GM12878 (cell line): ENCODE data around the gene RGSL1. TPM values are rescaled to one million over a fixed set of nuclear protein-coding genes. Genes with fewer than 3 reads are reported as not detected.

Source experiments
- ATAC-seq: fragments of 200-7000 bp; cut with Tn5 transposase; 3 replicates; pipeline ENCODE4 v1.9.1; 2020; ENCODE audit warnings: mild to moderate bottlenecking, moderate library complexity
- BruUV-seq: library from RNA; stranded (reverse); fragments of 400-500 nt; replicated peaks from 2 replicates; lab custom pipeline; 2021; lab: Mats Ljungman, UMichigan
- CTCF ChIA-PET: fragments of 300-600 bp; sonication (Branson Sonifier 250); formaldehyde crosslinking; extraction: SDS; loops from one replicate; lab custom pipeline; 2021; ENCODE audit warnings: inconsistent platforms; lab: Yijun Ruan, JAX
- POLR2A ChIA-PET: fragments of 350-600 bp; formaldehyde crosslinking; extraction: SDS; loops from one replicate; lab custom pipeline; 2021; ENCODE audit warnings: inconsistent platforms; lab: Charles Lee
- RAD21 ChIA-PET: fragments of 300-600 bp; sonication (Branson Sonifier 250); formaldehyde crosslinking; loops from one replicate; lab custom pipeline; 2023; ENCODE audit warnings: antibody characterized with exemption; ENCODE audit not compliant: unreplicated experiment; lab: Charles Lee
- SMC1A ChIA-PET: fragments of 300-600 bp; sonication (Branson Sonifier 250); formaldehyde crosslinking; loops from one replicate; lab custom pipeline; 2023; ENCODE audit not compliant: unreplicated experiment, uncharacterized antibody; lab: Charles Lee
- DNase-seq: peaks from one replicate; pipeline ENCODE4 v3.0.0-alpha.2; 2011; ENCODE audit warnings: low read depth, low spot score
- FAIRE-seq: peaks from 3 replicates; lab custom pipeline; 2011; peaks lifted over from hg19 to GRCh38; lab: Jason Lieb, UNC
- H2AFZ ChIP-seq: 2 replicates; pipeline ENCODE4 v1.6.0; 2011; ENCODE audit warnings: low read depth, low read length, control low read depth; ENCODE audit not compliant: control insufficient read depth
- H3K27ac ChIP-seq: 2 replicates; pipeline ENCODE4 v1.5.1; 2011; ENCODE audit warnings: control low read depth; ENCODE audit not compliant: control insufficient read depth, insufficient read depth
- H3K27me3 ChIP-seq, 2 experiments: replicated peaks in 1 of 2; 2 replicates each; pipeline versions ENCODE4 v1.6.0 to v1.6.1; 2011; ENCODE audit warnings: low read length in 1 of 2; ENCODE audit not compliant: control insufficient read depth in 2 of 2, insufficient read depth in 2 of 2
- H3K36me3 ChIP-seq, 2 experiments: 2 replicates each; pipeline ENCODE4 v1.5.1; 2011; ENCODE audit warnings: low read length in 1 of 2; ENCODE audit not compliant: control insufficient read depth in 2 of 2, insufficient read depth in 2 of 2
- H3K4me1 ChIP-seq: 2 replicates; pipeline ENCODE4 v1.6.1; 2011; ENCODE audit warnings: mild to moderate bottlenecking, low read length, moderate library complexity, mixed read lengths; ENCODE audit not compliant: control insufficient read depth, insufficient read depth
- H3K4me2 ChIP-seq: 2 replicates; pipeline ENCODE4 v1.6.0; 2011; ENCODE audit warnings: control low read depth; ENCODE audit not compliant: control insufficient read depth, insufficient read depth
- H3K4me3 ChIP-seq: fragments of 200-600 bp; sonication (generic); 2 replicates; pipeline ENCODE4 v1.5.1; 2016
- H3K79me2 ChIP-seq: 2 replicates; pipeline ENCODE4 v1.6.0; 2011; ENCODE audit warnings: low read length; ENCODE audit not compliant: control insufficient read depth, insufficient read depth
- H3K9ac ChIP-seq: 2 replicates; pipeline ENCODE4 v1.8.0; 2011; ENCODE audit warnings: low read length, control low read depth, mixed read lengths; ENCODE audit not compliant: control insufficient read depth, insufficient read depth
- H3K9me3 ChIP-seq: replicated peaks from 3 replicates; pipeline ENCODE4 v1.5.1; 2011; ENCODE audit warnings: mild to moderate bottlenecking, low read length; ENCODE audit not compliant: control insufficient read depth, insufficient read depth
- H4K20me1 ChIP-seq: 2 replicates; pipeline ENCODE4 v1.6.0; 2011; ENCODE audit not compliant: control insufficient read depth, insufficient read depth
- CBFB ChIP-seq: IDR thresholded peaks from 2 replicates; pipeline ENCODE4 v1.6.1; 2016; ENCODE audit warnings: antibody characterized with exemption, low read depth
- IKZF1 ChIP-seq: fragments of 450-650 bp; conservative IDR thresholded peaks from 2 replicates; pipeline ENCODE4 v1.6.1; 2017; ENCODE audit warnings: antibody characterized with exemption, mild to moderate bottlenecking
- LARP7 ChIP-seq: fragments of 450-650 bp; IDR thresholded peaks from 2 replicates; pipeline ENCODE4 v1.6.1; 2017; ENCODE audit warnings: mild to moderate bottlenecking
- MEF2A ChIP-seq: IDR thresholded peaks from 2 replicates; pipeline ENCODE4 v1.6.1; 2011; ENCODE audit warnings: low read depth, mild to moderate bottlenecking, low read length, moderate library complexity; ENCODE audit not compliant: insufficient read depth
- MTA3 ChIP-seq: IDR thresholded peaks from 2 replicates; pipeline ENCODE4 v1.6.1; 2012; ENCODE audit warnings: low read length, inconsistent platforms, borderline replicate concordance
- PAX5 ChIP-seq: IDR thresholded peaks from 2 replicates; pipeline ENCODE4 v1.6.1; 2011; ENCODE audit warnings: low read depth, low read length, borderline replicate concordance
- PRDM15 ChIP-seq: fragments of 450-650 bp; formaldehyde crosslinking; IDR thresholded peaks from 2 replicates; pipeline ENCODE4 v1.4.0; 2020; ENCODE audit warnings: mild to moderate bottlenecking, moderate library complexity
- SIN3A ChIP-seq: IDR thresholded peaks from 2 replicates; pipeline ENCODE4 v1.6.1; 2012; ENCODE audit warnings: low read depth, low read length, improper control_type of control experiment
- SKIL ChIP-seq: fragments of 450-650 bp; IDR thresholded peaks from 2 replicates; pipeline ENCODE4 v1.6.1; 2017; ENCODE audit warnings: mild to moderate bottlenecking, low read depth, inconsistent platforms; ENCODE audit not compliant: poor library complexity, severe bottlenecking
- WGBS: methylation state at CpG from one replicate; pipeline ENCODE4 v1.1.6; 2016; ENCODE audit warnings: low lambda C conversion rate; ENCODE audit not compliant: insufficient replicate concordance, insufficient coverage; ENCODE audit errors: missing lambda C conversion rate; 5-methylcytosine and 5-hydroxymethylcytosine counted together
- in situ Hi-C: fragments of 300-500 bp; cut with MboI; formaldehyde crosslinking; loops from 9 replicates; pipeline ENCODE4 v1.14.3; 2018; ENCODE audit warnings: mixed read lengths
- intact Hi-C: fragments of 100-400 bp; cut with micrococcal nuclease; formaldehyde crosslinking; loops from one replicate; pipeline ENCODE4 v1.14.2; 2022; ENCODE audit not compliant: unreplicated experiment
- polyA plus RNA-seq, 11 experiments: library from polyadenylated mRNA; depleted of rRNA in 4 of 11; unstranded in 6 of 11; stranded (reverse) in 5 of 11; fragments of >200 nt; fragmentation: Nextera tagmentation in 4 of 11; fragmentation: Illumina TruSeq in 1 of 11; extraction: Ambion mirVana in 4 of 11; extraction: Trizol in 1 of 11; gene quantifications; 1 replicate in 1 of 11; 2 replicates in 10 of 11; pipeline versions ENCODE4 v1.2.1 to v1.2.3, GENCODE V29; 2011 to 2016; ENCODE audit warnings: inconsistent platforms in 2 of 11, missing spikeins in 2 of 11, low read depth in 1 of 11
- total RNA-seq, 4 experiments: library from RNA; depleted of rRNA in 3 of 4; stranded (reverse); fragments of >200 nt in 3 of 4; fragmentation: Illumina TruSeq in 1 of 4; extraction: Trizol in 1 of 4; gene quantifications; 2 replicates each; pipeline versions ENCODE4 v1.2.1 to v1.2.3, GENCODE V29; 2013 to 2021

Gene RGSL1
- total and polyA plus RNA-seq, 10 of the 15 experiments (the other 5 are each of a cell fraction or from before 2014, with no cell fraction given): 0.05 to 0.28 (median 0.27) TPM; not detected in 5

GRCh38 chr1:182607566-182607965, 157.6 kb downstream of the RGSL1 start:
- Histone ChIP-seq H3K4me3 (no peak overlapping the region), H3K9ac (no peak overlapping the region), H3K4me2 (no peak overlapping the region), H3K27me3 (no peaks in the 10 kb centered on the region), H4K20me1 (no peaks in the 10 kb centered on the region), H3K27ac (no peak overlapping the region), H3K36me3 (no peaks in the 10 kb centered on the region), H3K4me1 (peaks cover 45% of the 10 kb centered on the region), H2AFZ (no peak overlapping the region), H3K9me3 (no peaks in the 10 kb centered on the region), H3K79me2 (peaks cover 18% of the 10 kb centered on the region)
- CTCF ChIA-PET: interaction anchor here (1.0 to 37.4 kb wide), 6 partner anchors 8 to 181 kb away, joined by 3 to 1888 read pairs (median 28); partner anchors contain the start of gene NPL
- FAIRE-seq (no peak), ATAC-seq (no peak), DNase-seq (no peak)
- in situ Hi-C loops: no loop called here
- POLR2A ChIA-PET: interaction anchor here (0.5 to 2.1 kb wide), 5 partner anchors 11 to 175 kb away, joined by 3 to 8 read pairs (median 3); no protein-coding TSS in a partner anchor
- WGBS: 45% methylated on average over 1 of the region's 1 CpG
- intact Hi-C loops: no loop called here
- TF ChIP-seq MTA3 (no peak), LARP7 (no peak), SIN3A (no peak), IKZF1 (no peak), PAX5 (no peak), CBFB (no peak), MEF2A (no peak), SKIL (no peak), PRDM15 (no peak)
- RAD21 ChIA-PET: interaction anchor here (0.9 to 23.0 kb wide), 11 partner anchors 7 to 177 kb away, joined by 3 to 946 read pairs (median 6); partner anchors contain the start of gene RNASEL
- no TSS peak for BruUV-seq
- SMC1A ChIA-PET: interaction anchor here (1.1 to 28.0 kb wide), 9 partner anchors 8 to 179 kb away, joined by 3 to 1145 read pairs (median 7); partner anchors contain the start of gene NPL
